SK-N-SH (cell line): ENCODE results near the gene CNTNAP2. TPM values are rescaled to one million over a fixed set of nuclear protein-coding genes. Genes with fewer than 3 reads are reported as not detected.

ENCODE experiments used
- CTCF ChIA-PET: fragments of 300-600, 350-600 bp; formaldehyde crosslinking; extraction: SDS; loops from one replicate; lab custom pipeline; 2021; lab: Yijun Ruan, JAX
- POLR2A ChIA-PET: fragments of 350-600 bp; sonication (Branson Sonifier 250); formaldehyde crosslinking; extraction: SDS; loops from one replicate; lab custom pipeline; 2020; ENCODE audit warnings: antibody characterized with exemption, inconsistent platforms; lab: Yijun Ruan, JAX
- DNase-seq: peaks from one replicate; pipeline ENCODE4 v3.0.0; 2012
- H2AFZ ChIP-seq: fragments of 200-600 bp; sonication (generic); 2 replicates; pipeline ENCODE4 v1.8.1; 2016; ENCODE audit warnings: antibody characterized with exemption, mild to moderate bottlenecking, low read depth
- H3F3A ChIP-seq: fragments of 200-600 bp; sonication (generic); replicated peaks from 2 replicates; pipeline ENCODE3; 2016; ENCODE audit warnings: antibody characterized with exemption, mild to moderate bottlenecking; ENCODE audit not compliant: insufficient read depth
- H3K27ac ChIP-seq, 2 experiments: fragments of 200-500 bp in 1 of 2; fragments of 200-600 bp in 1 of 2; sonication (Bioruptor generic) in 1 of 2; sonication (generic), shearing (Covaris generic) in 1 of 2; 2 replicates each; pipeline versions ENCODE4 v1.5.1 to v1.6.1; 2014 to 2016; ENCODE audit warnings: low read depth in 2 of 2, inconsistent platforms in 1 of 2, low read length in 1 of 2, mild to moderate bottlenecking in 1 of 2, mixed read lengths in 1 of 2
- H3K27me3 ChIP-seq: fragments of 200-600 bp; sonication (generic), shearing (Covaris generic); 2 replicates; pipeline ENCODE4 v1.6.1; 2016; ENCODE audit warnings: mixed run types; ENCODE audit not compliant: insufficient read depth
- H3K36me3 ChIP-seq, 2 experiments: fragments of 200-500 bp in 1 of 2; fragments of 200-600 bp in 1 of 2; sonication (Bioruptor generic) in 1 of 2; sonication (generic) in 1 of 2; replicated peaks in 1 of 2; 2 replicates each; pipeline versions ENCODE3 to v1.5.1; 2014 to 2016; ENCODE audit warnings: low read length in 1 of 2, mild to moderate bottlenecking in 1 of 2; ENCODE audit not compliant: insufficient read depth in 2 of 2, control insufficient read depth in 1 of 2
- H3K4me1 ChIP-seq, 2 experiments: fragments of 200-500 bp in 1 of 2; fragments of 200-600 bp in 1 of 2; sonication (Bioruptor generic) in 1 of 2; sonication (generic), shearing (Covaris generic) in 1 of 2; 2 replicates each; pipeline versions ENCODE4 v1.5.1 to v1.6.1; 2014 to 2016; ENCODE audit warnings: low read depth in 1 of 2, low read length in 1 of 2, mixed run types in 1 of 2; ENCODE audit not compliant: insufficient read depth in 2 of 2, control insufficient read depth in 1 of 2
- H3K4me2 ChIP-seq: fragments of 200-600 bp; sonication (generic), shearing (Covaris generic); 2 replicates; pipeline ENCODE4 v1.6.1; 2017; ENCODE audit warnings: mixed run types
- H3K4me3 ChIP-seq, 2 experiments: fragments of 200-500 bp in 1 of 2; fragments of 200-600 bp in 1 of 2; sonication (Bioruptor generic) in 1 of 2; sonication (generic), shearing (Covaris generic) in 1 of 2; 2 replicates each; pipeline versions ENCODE4 v1.5.1 to v1.8.1; 2014 to 2016; ENCODE audit warnings: low read depth in 2 of 2, inconsistent platforms in 1 of 2, low read length in 1 of 2, mild to moderate bottlenecking in 1 of 2, mixed read lengths in 1 of 2, moderate library complexity in 1 of 2
- H3K79me2 ChIP-seq: fragments of 200-600 bp; sonication (generic); 2 replicates; pipeline ENCODE4 v1.8.1; 2017; ENCODE audit warnings: mild to moderate bottlenecking; ENCODE audit not compliant: insufficient read depth
- H3K9ac ChIP-seq: fragments of 200-600 bp; sonication (generic); 2 replicates; pipeline ENCODE4 v1.6.1; 2017; ENCODE audit warnings: mixed run types
- H3K9me2 ChIP-seq: fragments of 200-600 bp; sonication (generic); 2 replicates; pipeline ENCODE4 v1.6.1; 2017; ENCODE audit warnings: mixed run types
- H3K9me3 ChIP-seq: fragments of 200-600 bp; sonication (generic); 2 replicates; pipeline ENCODE4 v1.6.1; 2017; ENCODE audit warnings: mixed run types, mild to moderate bottlenecking, moderate library complexity
- H4K20me1 ChIP-seq: fragments of 200-600 bp; sonication (generic); 2 replicates; pipeline ENCODE4 v1.6.1; 2017; ENCODE audit warnings: mild to moderate bottlenecking, mixed run types; ENCODE audit not compliant: insufficient read depth
- MAX ChIP-seq: IDR thresholded peaks from 2 replicates; pipeline ENCODE4 v1.4.0; 2012; ENCODE audit warnings: low read depth
- MEF2A ChIP-seq: IDR thresholded peaks from 2 replicates; pipeline ENCODE4 v1.4.0; 2012; ENCODE audit warnings: low read depth, borderline replicate concordance
- MXI1 ChIP-seq: IDR thresholded peaks from 2 replicates; pipeline ENCODE4 v1.6.1; 2012; ENCODE audit warnings: mild to moderate bottlenecking, low read depth, low read length, improper control_type of control experiment
- NRF1 ChIP-seq: IDR thresholded peaks from 2 replicates; pipeline ENCODE4 v1.6.1; 2012; ENCODE audit warnings: low read depth, mild to moderate bottlenecking, low read length
- RCOR1 ChIP-seq: fragments of 150-350 bp; IDR thresholded peaks from 2 replicates; pipeline ENCODE4 v1.6.1; 2017; ENCODE audit warnings: antibody characterized with exemption, low read length
- REST ChIP-seq: IDR thresholded peaks from 2 replicates; pipeline ENCODE4 v1.6.1; 2012; ENCODE audit warnings: mild to moderate bottlenecking, low read depth, low read length, moderate library complexity
- RFX5 ChIP-seq: IDR thresholded peaks from 2 replicates; pipeline ENCODE4 v1.6.1; 2012; ENCODE audit warnings: mild to moderate bottlenecking, improper control_type of control experiment, low read length
- YY1 ChIP-seq: IDR thresholded peaks from 2 replicates; pipeline ENCODE4 v1.4.0; 2012; ENCODE audit warnings: low read depth, mild to moderate bottlenecking
- WGBS: methylation state at CpG from one replicate; pipeline ENCODE4 v1.1.6; 2017; ENCODE audit warnings: low lambda C conversion rate; 5-methylcytosine and 5-hydroxymethylcytosine counted together
- polyA plus RNA-seq, 3 experiments: library from polyadenylated mRNA; depleted of rRNA; stranded (reverse); fragments of >200 nt; gene quantifications; 2 replicates each; pipeline ENCODE4 v1.2.3, GENCODE V29; 2012

The CNTNAP2 gene
- polyA plus RNA-seq, 1 of the 3 experiments (the other 2 are of a cell fraction) = 3.4 TPM

GRCh38 chr7:146787266-146787665 is 670.7 kb downstream of the CNTNAP2 start:
- no peak overlapping the region for H3K9ac ChIP-seq
- H3K4me3 ChIP-seq = no peak overlapping the region
- no peaks in the 10 kb centered on the region for H3K79me2 ChIP-seq
- ChIA-PET CTCF (interaction anchor here (0.6 kb wide), 1 partner anchor 15 kb away, joined by 3 read pairs; no protein-coding TSS in a partner anchor), POLR2A (no interaction called here)
- no peaks in the 10 kb centered on the region for H3K27me3 ChIP-seq
- TF ChIP-seq MEF2A (no peak), MAX (no peak), REST (no peak), MXI1 (no peak), RFX5 (no peak), YY1 (no peak)
- no peaks in the 10 kb centered on the region for H3K36me3 ChIP-seq
- no peak overlapping the region for H3K27ac ChIP-seq
- no peaks in the 10 kb centered on the region for H3K9me2 ChIP-seq
- no peak for DNase-seq
- no peaks in the 10 kb centered on the region for H3F3A ChIP-seq
- no peak overlapping the region for H3K4me2 ChIP-seq
- no peak overlapping the region for H2AFZ ChIP-seq
- H4K20me1 ChIP-seq = no peaks in the 10 kb centered on the region
- 73% methylated on average over 18 of the region's 18 CpGs for WGBS
- H3K4me1 ChIP-seq = no peaks in the 10 kb centered on the region
- H3K9me3 ChIP-seq = no peaks in the 10 kb centered on the region

- TF ChIP-seq RCOR1 (no peak), NRF1 (no peak)
- H3K4me2 ChIP-seq = no peak overlapping the region
- H3K36me3 ChIP-seq = no peaks in the 10 kb centered on the region
- H3K9me3 ChIP-seq = no peaks in the 10 kb centered on the region
- H3K4me1 ChIP-seq = no peaks in the 10 kb centered on the region
- no peak overlapping the region for H3K9ac ChIP-seq
- H3F3A ChIP-seq = no peaks in the 10 kb centered on the region
- H4K20me1 ChIP-seq = no peaks in the 10 kb centered on the region
- H3K9me2 ChIP-seq = no peaks in the 10 kb centered on the region
- H2AFZ ChIP-seq = no peak overlapping the region
- no peak overlapping the region for H3K4me3 ChIP-seq
- ChIA-PET CTCF (no interaction called here), POLR2A (no interaction called here)
- H3K27ac ChIP-seq = no peak overlapping the region
- H3K79me2 ChIP-seq = no peaks in the 10 kb centered on the region
- WGBS = 71% methylated on average over 15 of the region's 15 CpGs
- H3K27me3 ChIP-seq = no peaks in the 10 kb centered on the region
- no peak for DNase-seq
These were observed 671.4 kb downstream of the CNTNAP2 start for GRCh38 chr7:146788008-146788407.
